Stimulated activated CD4-positive, alpha-beta T cell treated with anti-CD3 and anti-CD28 coated beads, Interleukin-4, amount 100 ng/mL, for 48 hours (primary cell): ENCODE measurements around the gene NCAN.
"Not testable (repeated sequence)": the region's sequence is repeated elsewhere in the genome, so short reads cannot be mapped to it uniquely, and the experiment has no call there.

Experiments used
- DNase-seq, 2 donors: peaks; one replicate each; pipeline ENCODE4 v3.0.0-alpha.2; 2020; ENCODE audit warnings: low read depth in 2 of 2

Gene NCAN

GRCh38 chr19:19224150-19224851 lies 12.5 kb downstream of the NCAN start:
- no peak for DNase-seq

DNA sequence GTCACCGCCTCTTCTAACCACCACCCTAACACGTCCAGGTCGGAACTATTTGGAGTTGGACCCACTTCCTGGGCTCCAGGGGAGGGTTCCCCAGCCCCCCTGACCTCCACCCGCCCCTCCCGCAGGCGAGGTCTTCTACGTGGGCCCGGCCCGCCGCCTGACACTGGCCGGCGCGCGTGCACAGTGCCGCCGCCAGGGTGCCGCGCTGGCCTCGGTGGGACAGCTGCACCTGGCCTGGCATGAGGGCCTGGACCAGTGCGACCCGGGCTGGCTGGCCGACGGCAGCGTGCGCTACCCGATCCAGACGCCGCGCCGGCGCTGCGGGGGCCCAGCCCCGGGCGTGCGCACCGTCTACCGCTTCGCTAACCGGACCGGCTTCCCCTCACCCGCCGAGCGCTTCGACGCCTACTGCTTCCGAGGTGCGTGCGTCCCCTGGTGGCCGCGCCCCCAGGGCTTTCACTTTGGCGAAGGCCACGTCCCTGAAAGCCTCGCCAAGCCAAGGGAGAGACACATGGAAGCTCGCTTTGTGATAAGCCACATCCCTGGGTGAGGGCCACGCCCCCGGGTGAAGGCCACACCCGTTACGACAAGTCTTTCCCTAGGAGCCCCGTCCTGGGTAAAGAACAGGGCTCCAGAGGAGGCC lies 13.2 kb downstream of the NCAN start:
- DNase-seq, result peak; percentile 64 to 71

- no peak for DNase-seq
These were observed 14.4 kb downstream of the NCAN start for GRCh38 chr19:19226204-19226603.

DNA sequence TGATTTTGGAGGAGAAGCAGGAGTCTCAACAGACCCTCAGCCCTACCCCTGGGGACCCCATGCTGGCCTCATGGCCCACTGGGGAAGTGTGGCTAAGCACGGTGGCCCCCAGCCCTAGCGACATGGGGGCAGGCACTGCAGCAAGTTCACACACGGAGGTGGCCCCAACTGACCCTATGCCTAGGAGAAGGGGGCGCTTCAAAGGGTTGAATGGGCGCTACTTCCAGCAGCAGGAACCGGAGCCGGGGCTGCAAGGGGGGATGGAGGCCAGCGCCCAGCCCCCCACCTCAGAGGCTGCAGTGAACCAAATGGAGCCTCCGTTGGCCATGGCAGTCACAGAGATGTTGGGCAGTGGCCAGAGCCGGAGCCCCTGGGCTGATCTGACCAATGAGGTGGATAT lies 14.9 kb downstream of the NCAN start:
- no peak for DNase-seq

- no peak for DNase-seq
These were observed 15.5 kb downstream of the NCAN start for GRCh38 chr19:19227217-19227616.

DNA sequence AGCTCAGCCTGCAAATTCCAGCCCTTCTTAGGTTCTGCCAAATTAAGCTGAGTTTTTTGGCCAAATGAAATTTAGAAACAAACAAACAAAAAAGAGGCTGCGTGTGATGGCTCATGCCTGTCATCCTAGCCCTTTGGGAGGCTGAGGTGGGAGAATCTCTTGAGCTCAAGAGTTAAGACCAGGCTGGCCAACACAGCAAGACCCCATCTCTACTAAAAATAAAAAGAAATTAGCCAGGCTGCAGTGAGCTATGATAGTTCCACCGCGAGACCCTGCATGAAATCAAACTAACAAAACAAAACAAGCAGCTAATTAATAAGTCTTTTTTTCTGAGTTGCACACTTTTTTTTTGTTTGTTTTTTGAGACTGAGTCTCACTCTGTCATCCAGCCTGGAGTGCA lies 17.9 kb downstream of the NCAN start:
- DNase-seq, result no peak

GRCh38 chr19:19230999-19231398 lies 19.2 kb downstream of the NCAN start:
- DNase-seq, result no peak

DNA sequence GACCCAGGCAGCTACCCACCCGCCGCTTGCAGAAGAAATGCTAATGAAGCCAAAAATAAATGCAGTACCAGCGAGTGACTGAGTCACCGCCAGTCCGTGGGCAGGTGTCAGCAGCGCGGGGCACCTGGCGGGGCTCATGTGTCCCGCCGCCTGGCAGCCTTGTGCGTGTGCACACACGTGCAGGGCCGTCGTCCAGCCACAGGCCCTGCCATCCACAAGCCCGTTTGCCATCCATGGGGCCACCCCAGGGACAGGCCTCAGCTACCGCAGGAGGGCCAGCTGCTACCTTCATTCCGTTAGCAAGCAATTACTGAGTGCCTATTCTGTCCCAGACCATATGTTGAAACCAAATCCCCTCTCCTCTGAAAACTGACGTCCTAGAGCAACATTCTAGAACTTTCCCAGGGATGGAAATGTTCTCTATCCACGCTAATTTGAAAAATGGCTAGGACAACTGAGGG lies 20.5 kb downstream of the NCAN start:
- DNase-seq, result no peak

DNA sequence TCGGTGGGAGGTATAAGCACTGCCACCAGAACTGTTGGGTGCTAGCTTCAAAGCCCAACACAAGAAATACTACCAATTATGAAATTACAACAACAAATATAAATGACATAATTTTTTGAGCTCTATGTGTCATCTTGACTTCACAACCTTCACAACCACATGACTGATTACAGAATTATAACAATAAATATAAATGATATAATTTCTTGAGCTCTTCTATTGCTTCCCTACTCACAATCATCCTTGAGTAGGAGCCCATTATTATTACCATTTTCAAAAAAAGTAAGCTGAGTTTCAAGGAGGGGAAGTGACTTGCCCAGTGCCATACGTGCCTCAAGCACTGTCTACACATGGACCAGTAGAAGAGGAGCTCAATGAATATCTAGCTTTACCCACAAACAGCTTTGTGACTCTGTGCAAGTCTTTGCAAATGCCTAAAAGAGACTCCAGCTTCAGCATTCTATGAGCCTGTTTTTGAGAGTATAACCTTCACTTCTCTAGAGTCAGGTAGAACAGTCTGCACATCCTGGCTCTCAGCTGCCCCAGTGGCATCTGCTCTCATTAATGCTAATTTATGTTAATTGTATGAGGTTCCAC lies 22.6 kb downstream of the NCAN start:
- no peak for DNase-seq

DNA sequence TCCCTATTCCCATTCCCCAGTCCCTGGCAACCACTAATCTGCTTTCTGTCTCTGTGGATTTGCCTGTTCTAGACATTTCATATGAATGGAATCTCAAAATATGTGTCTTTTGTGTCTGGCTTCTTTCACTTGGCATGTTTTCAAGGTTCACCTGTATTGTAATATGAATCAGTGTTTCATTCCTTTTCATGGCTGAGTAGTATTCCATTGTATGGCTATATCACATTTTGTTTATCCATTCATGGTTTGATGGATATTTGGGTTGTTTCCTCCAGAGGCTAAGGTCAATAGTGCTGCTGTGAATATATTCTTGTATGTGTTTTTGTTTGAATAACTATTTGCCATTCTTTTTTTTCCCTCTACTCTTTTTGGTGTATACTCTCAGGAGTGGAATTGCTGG lies 24.4 kb downstream of the NCAN start:
- no peak for DNase-seq

GRCh38 chr19:19238126-19238894 lies 26.6 kb downstream of the NCAN start:
- no peak for DNase-seq

- DNase-seq, result no peak
These were observed 27.9 kb downstream of the NCAN start for GRCh38 chr19:19239675-19240074.

DNA sequence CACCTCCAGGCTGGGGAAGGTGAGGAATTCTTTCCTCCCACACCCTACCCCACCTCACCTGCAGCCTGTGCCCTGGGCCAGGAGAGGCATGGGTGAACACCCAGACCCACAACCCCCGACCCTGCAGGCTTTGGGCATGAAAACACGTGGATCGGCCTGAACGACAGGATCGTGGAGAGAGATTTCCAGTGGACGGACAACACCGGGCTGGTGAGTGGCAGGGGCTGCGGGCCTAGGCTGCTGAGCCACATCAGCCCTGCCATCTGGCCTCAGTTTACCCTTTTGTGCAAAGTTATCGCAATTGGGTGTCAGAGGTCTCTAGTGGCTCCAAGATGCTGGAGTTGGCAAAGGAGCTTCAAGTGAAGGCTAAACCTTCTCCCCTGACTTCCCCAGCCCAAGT lies 28.7 kb downstream of the NCAN start:
- no peak for DNase-seq

DNA sequence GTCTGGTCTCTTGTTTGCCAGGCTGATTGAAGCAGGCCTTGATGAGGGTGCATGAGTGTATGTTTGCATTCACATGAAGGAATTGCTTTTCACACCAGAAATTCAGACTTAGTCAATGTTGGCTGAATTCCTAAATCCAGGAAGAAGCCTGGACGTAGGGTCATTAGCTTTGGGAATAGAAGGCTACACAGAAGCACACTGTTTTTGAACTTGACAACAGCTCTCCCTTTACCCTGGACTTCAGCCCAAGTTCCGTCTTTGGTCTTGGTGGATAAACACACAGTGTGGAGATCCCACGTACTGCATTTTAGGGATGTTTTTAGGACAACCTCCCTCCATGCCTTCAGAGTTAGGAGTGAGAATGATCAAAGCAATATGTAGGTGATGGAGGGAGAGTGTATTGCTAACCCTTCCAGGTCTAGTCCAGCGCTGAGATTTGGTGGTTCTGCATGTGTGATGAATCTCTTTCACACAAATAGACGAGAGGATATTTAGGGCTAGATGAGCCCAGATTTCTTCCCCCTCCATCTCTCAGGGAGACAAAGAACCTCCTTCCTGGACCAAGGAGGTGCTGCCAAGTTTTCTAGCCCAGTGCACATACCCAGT lies 38.5 kb downstream of the NCAN start:
- DNase-seq, result no peak

DNA sequence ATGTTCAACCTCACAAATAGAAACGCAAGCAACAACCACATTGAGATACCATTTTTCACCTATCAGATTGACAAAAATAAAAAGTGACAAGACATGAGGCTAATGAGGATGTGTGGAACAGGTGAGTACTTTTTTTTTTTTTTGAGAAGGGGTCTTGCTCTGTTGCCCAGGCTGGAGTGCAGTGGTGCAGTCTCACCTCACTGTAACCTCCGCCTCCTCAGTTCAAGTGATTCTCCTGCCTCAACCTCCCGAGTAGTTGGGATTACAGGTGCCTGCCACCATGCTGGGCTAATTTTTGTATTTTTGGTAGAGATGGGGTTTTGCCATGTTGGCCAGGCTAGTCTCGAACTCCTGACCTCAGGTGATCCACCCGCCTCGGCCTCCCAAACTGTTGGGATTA lies 41.7 kb downstream of the NCAN start:
- not testable (repeated sequence) for DNase-seq

GRCh38 chr19:19256072-19256969 lies 44.6 kb downstream of the NCAN start:
- DNase-seq, result no peak

GRCh38 chr19:19257137-19257536 lies 45.4 kb downstream of the NCAN start:
- DNase-seq, result no peak

DNA sequence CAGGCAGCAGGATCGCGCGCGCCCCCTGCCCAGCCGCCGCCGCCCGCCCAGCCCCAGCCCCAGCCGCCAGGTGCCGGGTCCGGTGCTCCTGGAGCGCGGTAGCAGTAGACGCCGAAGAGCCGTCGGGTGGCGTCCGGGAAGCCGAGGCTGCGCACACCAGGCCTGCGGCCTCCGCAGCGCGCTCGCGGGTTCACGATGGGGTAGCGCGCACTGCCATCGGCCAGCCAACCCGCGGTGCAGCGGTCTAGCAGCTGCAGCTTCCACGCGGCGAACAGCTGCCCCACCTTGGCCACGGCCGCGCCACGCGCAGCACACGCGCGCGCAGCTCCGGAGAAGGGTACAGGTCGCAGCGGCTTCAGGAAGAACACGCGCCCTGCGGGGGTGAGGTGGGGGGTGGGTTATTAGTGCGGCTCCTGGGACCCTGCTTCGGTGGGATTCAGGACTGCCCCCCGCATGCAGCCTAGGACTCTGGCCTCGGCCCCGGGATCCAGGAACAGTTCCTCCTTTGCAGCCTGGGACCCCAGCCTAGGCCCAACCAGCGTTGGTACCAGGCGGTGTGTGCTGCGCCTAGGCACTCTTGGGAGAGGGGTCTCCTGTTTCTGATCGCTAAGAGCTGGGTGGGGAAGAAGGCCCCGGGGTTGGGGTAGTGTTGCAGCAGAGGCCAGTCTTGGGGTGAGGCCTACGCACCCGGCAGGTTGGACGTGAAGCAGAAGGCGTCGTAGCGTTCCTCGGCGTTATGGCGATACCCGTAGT lies 46.3 kb downstream of the NCAN start:
- no peak for DNase-seq

DNA sequence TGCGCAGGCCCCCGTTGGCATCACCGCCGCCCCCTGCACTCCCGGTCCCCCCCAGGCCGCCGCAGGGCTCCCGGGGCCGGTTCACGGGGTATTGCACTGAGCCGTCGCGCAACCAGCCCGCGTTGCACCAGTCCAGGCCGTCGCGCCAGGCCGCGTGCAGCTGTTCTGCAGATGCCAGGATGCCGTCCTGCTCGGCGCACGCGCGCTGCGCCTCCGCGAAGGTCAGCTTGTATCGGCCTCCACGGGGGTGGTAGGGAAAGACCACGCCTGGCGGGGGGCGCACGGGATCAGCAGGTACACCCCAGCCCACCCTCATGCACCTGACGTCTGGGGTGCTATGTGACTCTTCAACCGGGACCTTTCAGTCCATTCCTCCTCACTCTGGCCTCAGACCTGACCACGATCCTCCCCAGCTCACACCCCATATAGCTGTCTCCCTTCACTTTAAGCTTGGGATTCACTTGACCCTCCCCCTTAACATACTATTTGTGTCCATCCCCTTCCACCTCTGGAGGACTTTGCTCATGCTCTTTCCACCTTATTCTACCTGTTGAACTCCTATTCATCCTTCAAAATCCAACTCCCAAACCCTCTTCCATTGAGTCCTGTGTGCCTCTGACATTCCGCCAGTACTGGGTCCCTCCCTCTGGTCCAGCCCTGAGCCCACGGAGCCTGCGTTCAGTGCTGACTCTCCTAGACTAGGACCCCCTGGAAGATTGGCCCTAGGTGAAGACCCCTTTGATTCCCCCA lies 47.0 kb downstream of the NCAN start:
- DNase-seq, result no peak

GRCh38 chr19:19259741-19260140 lies 48.0 kb downstream of the NCAN start:
- no peak for DNase-seq
